BE2C (cell line): ENCODE results near the gene CADPS2.

Experiments used
- DNase-seq: peaks from one replicate; pipeline ENCODE4 v3.0.0-alpha.2; 2020
- H3K27me3 ChIP-seq: fragments of 250-450 bp; sonication (Bioruptor Pico); 2 replicates; pipeline ENCODE4 v1.5.1; 2020; ENCODE audit warnings: mild to moderate bottlenecking
- H3K36me3 ChIP-seq: fragments of 250-450 bp; sonication (Bioruptor Pico); 2 replicates; pipeline ENCODE4 v1.5.1; 2020; ENCODE audit warnings: mild to moderate bottlenecking
- H3K4me1 ChIP-seq: fragments of 250-450 bp; sonication (Bioruptor Pico); 2 replicates; pipeline ENCODE4 v1.5.1; 2020
- H3K4me3 ChIP-seq: 2 replicates; pipeline ENCODE4 v1.5.1; 2011; ENCODE audit warnings: low read depth, low read length
- H3K9me3 ChIP-seq: fragments of 250-450 bp; sonication (Bioruptor Pico); 2 replicates; pipeline ENCODE4 v1.5.1; 2020
- TF ChIP-seq, protein P1 (sequence below): IDR thresholded peaks from 2 replicates; pipeline ENCODE4 v1.5.1; 2012; ENCODE audit warnings: mild to moderate bottlenecking, low read depth, low read length

CADPS2 gene

DNA sequence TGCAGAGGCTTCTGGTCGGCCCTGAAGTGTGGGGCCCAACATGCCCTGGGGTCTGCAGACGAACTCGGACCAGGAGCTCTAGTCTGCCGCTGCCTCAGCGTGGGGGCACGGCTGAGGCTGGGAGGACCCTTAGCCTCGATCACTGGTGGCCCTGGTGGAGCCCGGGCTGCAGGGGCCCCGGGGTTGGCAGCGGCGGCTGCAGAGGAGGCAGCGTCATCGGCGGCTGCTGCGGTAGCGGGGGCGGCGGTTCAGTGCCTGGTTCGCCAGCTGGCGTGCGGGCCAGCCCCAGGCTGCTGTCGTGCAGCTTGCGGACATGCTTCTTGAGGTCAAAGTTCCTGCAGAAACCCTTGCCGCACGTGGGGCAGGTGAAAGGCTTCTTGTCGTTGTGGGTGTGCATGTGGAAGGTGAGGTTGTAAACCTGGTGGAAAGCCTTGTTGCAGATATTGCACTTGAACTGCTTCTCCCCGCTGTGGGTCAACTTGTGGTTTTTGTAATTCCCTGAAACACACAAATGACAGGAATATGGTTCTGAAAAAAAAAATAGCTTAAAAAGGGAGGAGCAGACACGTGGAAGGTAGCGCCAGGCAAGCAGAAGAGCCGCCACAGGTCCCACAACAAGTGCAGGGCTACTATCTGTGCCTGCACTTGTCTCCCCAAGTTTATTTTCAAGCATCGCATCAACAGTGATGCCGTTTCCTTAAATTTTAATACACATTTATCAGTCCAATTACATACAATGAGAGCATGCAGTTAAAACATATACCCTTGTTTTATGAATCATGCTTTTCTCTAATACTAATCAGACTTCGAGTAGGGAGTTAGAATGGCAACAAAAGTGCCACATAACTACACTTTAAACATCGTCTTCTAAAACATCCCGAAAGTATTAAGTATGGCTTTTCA lies 584.2 kb downstream of the CADPS2 start:
- DNase-seq = no peak
- no peaks in the 10 kb centered on the region; the same call in 1 of the 2 replicates for H3K9me3 ChIP-seq
- peaks cover 77% of the 10 kb centered on the region for H3K27me3 ChIP-seq
- no peak overlapping the region for H3K4me3 ChIP-seq
- H3K4me1 ChIP-seq = no peaks in the 10 kb centered on the region
- no peaks in the 10 kb centered on the region; the same call in 1 of the 2 replicates for H3K36me3 ChIP-seq
- TF ChIP-seq, protein P1, sequence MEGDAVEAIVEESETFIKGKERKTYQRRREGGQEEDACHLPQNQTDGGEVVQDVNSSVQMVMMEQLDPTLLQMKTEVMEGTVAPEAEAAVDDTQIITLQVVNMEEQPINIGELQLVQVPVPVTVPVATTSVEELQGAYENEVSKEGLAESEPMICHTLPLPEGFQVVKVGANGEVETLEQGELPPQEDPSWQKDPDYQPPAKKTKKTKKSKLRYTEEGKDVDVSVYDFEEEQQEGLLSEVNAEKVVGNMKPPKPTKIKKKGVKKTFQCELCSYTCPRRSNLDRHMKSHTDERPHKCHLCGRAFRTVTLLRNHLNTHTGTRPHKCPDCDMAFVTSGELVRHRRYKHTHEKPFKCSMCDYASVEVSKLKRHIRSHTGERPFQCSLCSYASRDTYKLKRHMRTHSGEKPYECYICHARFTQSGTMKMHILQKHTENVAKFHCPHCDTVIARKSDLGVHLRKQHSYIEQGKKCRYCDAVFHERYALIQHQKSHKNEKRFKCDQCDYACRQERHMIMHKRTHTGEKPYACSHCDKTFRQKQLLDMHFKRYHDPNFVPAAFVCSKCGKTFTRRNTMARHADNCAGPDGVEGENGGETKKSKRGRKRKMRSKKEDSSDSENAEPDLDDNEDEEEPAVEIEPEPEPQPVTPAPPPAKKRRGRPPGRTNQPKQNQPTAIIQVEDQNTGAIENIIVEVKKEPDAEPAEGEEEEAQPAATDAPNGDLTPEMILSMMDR = no peak

DNA sequence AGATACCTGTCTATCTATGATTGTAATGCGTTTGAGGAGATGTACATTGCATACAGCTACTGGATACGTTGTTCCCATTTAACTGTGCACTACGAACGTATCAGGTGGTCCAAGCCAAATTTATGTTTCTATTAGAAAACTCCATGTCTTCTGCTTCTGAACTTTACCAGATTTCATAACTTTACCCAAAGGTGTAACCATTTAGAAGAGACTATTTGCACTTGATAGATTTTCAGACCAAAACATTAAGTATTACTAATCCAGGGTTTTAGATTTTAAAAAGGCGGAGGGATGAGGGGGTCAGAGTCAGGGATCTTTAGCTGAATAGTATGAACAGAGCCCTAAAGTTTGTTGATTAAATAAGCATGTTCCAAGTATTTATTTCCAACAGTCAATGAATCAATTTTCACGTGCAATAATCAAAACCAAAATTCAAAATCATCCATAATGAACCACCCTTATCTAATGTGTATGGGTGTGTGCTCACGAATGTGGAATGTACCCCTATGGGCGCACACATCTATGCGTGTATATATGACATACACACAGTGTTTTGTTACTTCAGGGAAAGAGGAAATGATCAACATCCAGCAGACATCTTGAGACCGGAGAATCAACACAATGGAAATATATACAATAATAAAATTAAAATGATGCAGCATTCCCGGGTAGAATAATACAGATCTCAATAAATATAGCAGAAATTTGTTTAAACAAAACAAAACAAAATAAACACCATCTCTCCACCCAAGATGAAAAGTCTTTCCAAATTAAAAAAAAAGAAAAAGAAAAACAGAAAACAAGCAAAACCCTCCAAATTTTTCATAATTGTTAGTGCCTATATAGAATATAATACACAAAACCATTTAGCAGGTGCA lies 585.1 kb downstream of the CADPS2 start:
- Histone ChIP-seq H3K27me3 (peaks cover 68% of the 10 kb centered on the region), H3K9me3 (no peaks in the 10 kb centered on the region), H3K36me3 (no peaks in the 10 kb centered on the region; the same call in 1 of the 2 replicates), H3K4me3 (no peak overlapping the region), H3K4me1 (no peaks in the 10 kb centered on the region)
- TF ChIP-seq, protein P1 = no peak
- no peak for DNase-seq

DNA sequence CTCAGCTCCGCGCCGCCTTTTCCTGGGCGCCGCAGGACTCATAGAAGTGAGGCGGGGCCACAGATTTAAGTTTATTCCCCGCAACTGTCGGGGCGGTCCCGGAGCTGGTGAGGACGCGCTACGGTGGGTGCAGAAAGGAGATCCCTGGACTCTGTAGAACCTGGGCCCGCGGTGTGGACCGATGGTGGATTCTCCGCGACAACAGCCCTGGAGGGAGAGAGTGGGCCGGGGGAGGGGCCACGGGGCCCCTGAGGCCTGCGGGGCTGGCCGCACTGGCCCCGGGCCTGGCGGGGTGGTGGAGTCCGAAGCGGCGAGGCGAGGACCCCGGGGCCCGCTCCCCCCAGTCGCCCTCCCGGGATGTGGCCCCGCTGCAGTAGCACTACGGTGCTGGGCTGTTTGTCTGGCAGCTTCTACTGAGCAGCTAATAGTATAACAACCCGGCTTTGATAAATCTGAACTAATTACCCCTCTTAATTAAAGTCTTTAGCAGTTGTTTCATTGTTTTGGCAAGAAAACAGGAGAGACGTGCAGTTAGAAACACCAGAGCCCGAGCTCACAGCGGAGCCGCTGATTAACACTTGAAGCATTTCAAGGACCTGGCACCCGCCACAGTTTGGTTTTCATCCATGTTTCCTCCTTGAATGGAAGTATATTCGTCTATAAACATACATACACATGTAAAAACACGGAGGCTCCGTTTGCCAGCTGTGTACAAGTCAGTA lies 585.9 kb downstream of the CADPS2 start:
- peaks cover 59% of the 10 kb centered on the region for H3K27me3 ChIP-seq
- DNase-seq = no peak
- H3K4me3 ChIP-seq = no peak overlapping the region
- no peaks in the 10 kb centered on the region for H3K9me3 ChIP-seq
- no peaks in the 10 kb centered on the region; the same call in 1 of the 2 replicates for H3K36me3 ChIP-seq
- TF ChIP-seq, protein P1 = no peak
- H3K4me1 ChIP-seq = no peaks in the 10 kb centered on the region

DNA sequence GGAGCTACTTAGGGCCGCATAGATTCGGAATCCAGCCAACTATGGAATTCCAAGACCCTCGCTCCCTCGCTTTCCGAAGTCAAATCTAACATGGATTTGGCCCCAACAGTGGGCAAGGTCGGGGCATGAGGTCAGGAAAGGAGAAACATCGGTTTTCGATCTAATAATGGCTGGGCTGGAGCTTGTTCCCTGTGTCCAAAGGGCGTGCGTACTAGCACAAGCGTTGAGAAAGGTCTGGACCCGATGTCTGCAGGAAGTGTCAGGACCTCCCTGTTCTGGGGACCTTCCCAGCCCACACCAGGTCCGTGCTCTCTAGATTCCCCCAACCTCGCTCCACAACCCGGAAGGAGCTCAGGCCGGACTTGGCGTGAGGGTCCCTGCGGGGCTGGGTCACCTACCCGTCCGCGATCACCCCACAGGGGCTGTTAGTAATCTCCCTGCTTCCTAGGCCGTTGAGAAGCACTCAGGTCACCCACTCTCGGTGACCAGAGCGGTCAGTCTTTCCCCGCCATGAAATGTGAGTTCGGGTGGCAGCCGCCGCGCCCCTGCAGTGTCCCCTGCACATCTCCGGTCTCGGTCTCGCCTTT lies 586.5 kb downstream of the CADPS2 start:
- DNase-seq = no peak
- H3K9me3 ChIP-seq = no peaks in the 10 kb centered on the region
- H3K27me3 ChIP-seq = peaks cover 53% of the 10 kb centered on the region
- TF ChIP-seq, protein P1 = no peak
- H3K36me3 ChIP-seq = no peaks in the 10 kb centered on the region; the same call in 1 of the 2 replicates
- no peak overlapping the region for H3K4me3 ChIP-seq
- no peaks in the 10 kb centered on the region for H3K4me1 ChIP-seq

DNA sequence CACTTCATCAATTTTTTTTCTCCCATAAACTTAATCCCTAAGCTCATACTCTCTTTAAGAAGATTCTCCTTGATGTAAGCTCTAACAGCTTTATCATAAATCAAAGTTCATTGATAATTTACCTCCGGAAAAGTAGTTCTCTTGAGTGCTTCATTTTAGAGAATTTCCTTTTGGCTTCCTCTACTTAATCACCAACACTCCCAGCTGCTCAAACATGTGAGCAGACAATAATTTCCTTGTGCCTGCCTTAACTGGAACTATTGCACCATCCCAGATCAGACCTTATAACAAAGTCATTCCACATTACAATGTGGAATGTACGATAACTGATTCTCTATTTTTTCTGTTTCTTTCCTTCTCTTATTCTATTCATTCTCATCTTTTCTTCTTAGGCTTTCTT lies 587.6 kb downstream of the CADPS2 start:
- no peaks in the 10 kb centered on the region for H3K9me3 ChIP-seq
- TF ChIP-seq, protein P1 = no peak
- no peaks in the 10 kb centered on the region for H3K4me1 ChIP-seq
- no peak for DNase-seq
- H3K36me3 ChIP-seq = no peaks in the 10 kb centered on the region
- peaks cover 42% of the 10 kb centered on the region for H3K27me3 ChIP-seq
- no peak overlapping the region for H3K4me3 ChIP-seq
